Body of pancreas (tissue), 4 donors: Measurements from ENCODE around the gene FOXP1.

Experiments used
- POLR2A ChIP-seq, 3 donors: fragments of 450-650 bp; IDR thresholded peaks; one replicate each; pipeline ENCODE4 v1.6.1; 2016; ENCODE audit warnings: antibody characterized with exemption in 3 of 3, mild to moderate bottlenecking in 2 of 3
- TF ChIP-seq, protein P1 (sequence below), 7 experiments: fragments of 450-650 bp in 4 of 7; fragments of 200-600 bp in 3 of 7; sonication (generic) in 3 of 7; IDR thresholded peaks; one replicate each; pipeline ENCODE4 v1.5.1; 2016 to 2019; ENCODE audit warnings: antibody characterized with exemption in 7 of 7

DNA sequence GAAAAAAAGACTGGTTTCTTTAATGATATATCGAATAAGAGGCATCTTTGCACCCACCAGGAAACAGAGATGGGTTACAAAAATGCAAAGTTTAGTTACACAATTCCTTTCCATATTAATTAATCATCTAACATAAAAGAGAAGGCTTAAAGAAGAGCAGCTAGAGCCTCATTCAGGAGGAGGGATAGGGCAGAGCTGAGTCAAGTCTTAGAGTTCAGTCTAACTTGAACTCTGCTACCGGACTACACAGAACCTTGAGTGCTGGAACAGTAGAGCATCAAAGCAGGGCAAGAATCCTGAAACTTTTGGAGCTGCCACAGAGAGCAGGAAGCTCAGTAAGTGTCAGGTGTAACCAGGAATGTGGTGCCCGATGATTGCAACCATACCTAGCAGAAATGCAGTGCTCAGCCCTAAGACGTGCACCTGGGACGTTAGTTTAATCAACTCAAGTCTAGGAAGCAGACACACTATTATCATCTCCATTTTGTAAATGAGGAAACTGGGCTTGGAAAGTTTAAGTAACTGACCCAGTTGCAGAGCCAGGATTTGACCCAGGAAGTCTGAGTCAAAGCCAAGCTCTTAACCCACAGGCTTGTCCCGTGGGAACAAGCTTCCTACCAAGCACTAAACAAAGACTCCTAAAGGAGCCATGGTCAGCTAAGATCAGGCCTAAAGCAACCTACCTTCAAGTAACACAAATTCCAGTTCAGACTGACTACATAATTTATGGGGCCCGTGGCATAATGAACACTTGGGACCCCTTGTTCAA, 187.4 kb downstream of the FOXP1 start:
- TF ChIP-seq, protein P1, sequence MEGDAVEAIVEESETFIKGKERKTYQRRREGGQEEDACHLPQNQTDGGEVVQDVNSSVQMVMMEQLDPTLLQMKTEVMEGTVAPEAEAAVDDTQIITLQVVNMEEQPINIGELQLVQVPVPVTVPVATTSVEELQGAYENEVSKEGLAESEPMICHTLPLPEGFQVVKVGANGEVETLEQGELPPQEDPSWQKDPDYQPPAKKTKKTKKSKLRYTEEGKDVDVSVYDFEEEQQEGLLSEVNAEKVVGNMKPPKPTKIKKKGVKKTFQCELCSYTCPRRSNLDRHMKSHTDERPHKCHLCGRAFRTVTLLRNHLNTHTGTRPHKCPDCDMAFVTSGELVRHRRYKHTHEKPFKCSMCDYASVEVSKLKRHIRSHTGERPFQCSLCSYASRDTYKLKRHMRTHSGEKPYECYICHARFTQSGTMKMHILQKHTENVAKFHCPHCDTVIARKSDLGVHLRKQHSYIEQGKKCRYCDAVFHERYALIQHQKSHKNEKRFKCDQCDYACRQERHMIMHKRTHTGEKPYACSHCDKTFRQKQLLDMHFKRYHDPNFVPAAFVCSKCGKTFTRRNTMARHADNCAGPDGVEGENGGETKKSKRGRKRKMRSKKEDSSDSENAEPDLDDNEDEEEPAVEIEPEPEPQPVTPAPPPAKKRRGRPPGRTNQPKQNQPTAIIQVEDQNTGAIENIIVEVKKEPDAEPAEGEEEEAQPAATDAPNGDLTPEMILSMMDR (IDR thresholded peaks at IDR 0.05) = no peak
- no peak for TF ChIP-seq POLR2A (IDR thresholded peaks at IDR 0.05)
